IMR-90 (cell line): Measurements from ENCODE around the gene PDZD7. TPM values are rescaled to one million over a fixed set of nuclear protein-coding genes. Genes with fewer than 3 reads are reported as not detected.

ENCODE experiments used
- ATAC-seq: fragments of 200-7000 bp; cut with Tn5 transposase; 2 replicates; pipeline ENCODE4 v1.9.1; 2020; ENCODE audit warnings: low read depth, mild to moderate bottlenecking, moderate library complexity
- BruUV-seq: library from RNA; stranded (reverse); fragments of 400-500 nt; replicated peaks from 2 replicates; lab custom pipeline; 2021; lab: Mats Ljungman, UMichigan
- CTCF ChIA-PET: fragments of 300-600 bp; formaldehyde crosslinking; extraction: SDS; loops from one replicate; lab custom pipeline; 2021; ENCODE audit warnings: antibody characterized with exemption; lab: Yijun Ruan, JAX
- POLR2A ChIA-PET: fragments of 300-600 bp; sonication (Branson Sonifier 250); formaldehyde crosslinking; loops from one replicate; lab custom pipeline; 2022; ENCODE audit warnings: antibody characterized with exemption; ENCODE audit not compliant: unreplicated experiment; lab: Charles Lee
- DNase-seq: peaks from one replicate; pipeline ENCODE4 v3.0.0; 2013
- H2AFZ ChIP-seq: replicated peaks from 2 replicates; pipeline ENCODE3; 2013; ENCODE audit warnings: low read length, mild to moderate bottlenecking; ENCODE audit not compliant: poor library complexity
- H2AK5ac ChIP-seq: 2 replicates; pipeline ENCODE4 v1.6.1; 2013; ENCODE audit warnings: low read depth, low read length, inconsistent platforms
- H2AK9ac ChIP-seq: replicated peaks from 2 replicates; pipeline ENCODE3; 2013; ENCODE audit warnings: mild to moderate bottlenecking, low read depth, low read length, moderate library complexity; ENCODE audit not compliant: poor library complexity
- H2BK120ac ChIP-seq: 2 replicates; pipeline ENCODE4 v1.6.1; 2013; ENCODE audit warnings: low read depth, low read length, inconsistent platforms
- H2BK15ac ChIP-seq: 3 replicates; pipeline ENCODE4 v1.6.1; 2013; ENCODE audit warnings: low read depth, low read length, inconsistent platforms
- H2BK20ac ChIP-seq: 2 replicates; pipeline ENCODE4 v1.6.1; 2013; ENCODE audit warnings: low read depth, mild to moderate bottlenecking, inconsistent platforms, low read length, moderate library complexity
- H2BK5ac ChIP-seq: 2 replicates; pipeline ENCODE4 v1.6.1; 2013; ENCODE audit warnings: mild to moderate bottlenecking, low read depth, low read length, inconsistent platforms; ENCODE audit not compliant: poor library complexity, severe bottlenecking
- H3K14ac ChIP-seq: replicated peaks from 2 replicates; pipeline ENCODE4 v1.6.1; 2013; ENCODE audit warnings: low read depth, low read length, inconsistent platforms
- H3K18ac ChIP-seq: 2 replicates; pipeline ENCODE4 v1.6.1; 2013; ENCODE audit warnings: low read depth, low read length, control low read depth
- H3K23ac ChIP-seq: 2 replicates; pipeline ENCODE4 v1.6.1; 2013; ENCODE audit warnings: low read depth, low read length, inconsistent platforms
- H3K27ac ChIP-seq: 2 replicates; pipeline ENCODE4 v1.5.1; 2013; ENCODE audit warnings: mild to moderate bottlenecking, control low read depth, low read length; ENCODE audit not compliant: insufficient read depth
- H3K27me3 ChIP-seq: 2 replicates; pipeline ENCODE4 v1.6.1; 2013; ENCODE audit warnings: low read length; ENCODE audit not compliant: control insufficient read depth, insufficient read depth
- H3K36me3 ChIP-seq: 2 replicates; pipeline ENCODE4 v1.6.1; 2013; ENCODE audit warnings: low read length, mixed read lengths; ENCODE audit not compliant: control insufficient read depth, insufficient read depth
- H3K4ac ChIP-seq: 2 replicates; pipeline ENCODE4 v1.6.1; 2013; ENCODE audit warnings: low read depth, low read length, inconsistent platforms
- H3K4me1 ChIP-seq: 2 replicates; pipeline ENCODE4 v1.6.1; 2013; ENCODE audit warnings: low read length, mixed read lengths; ENCODE audit not compliant: control insufficient read depth, insufficient read depth
- H3K4me2 ChIP-seq: 2 replicates; pipeline ENCODE4 v1.6.1; 2013; ENCODE audit warnings: low read depth, mild to moderate bottlenecking, control low read depth, low read length, moderate library complexity
- H3K4me3 ChIP-seq: 2 replicates; pipeline ENCODE4 v1.5.1; 2013; ENCODE audit warnings: low read depth, mild to moderate bottlenecking, control low read depth, low read length, moderate library complexity; ENCODE audit not compliant: insufficient read depth
- H3K56ac ChIP-seq: 2 replicates; pipeline ENCODE4 v1.6.1; 2013; ENCODE audit warnings: low read length, inconsistent platforms; ENCODE audit not compliant: insufficient read depth; ENCODE audit errors: extremely low read depth
- H3K79me1 ChIP-seq, 2 experiments: 2 replicates each; pipeline ENCODE4 v1.6.1; 2013; ENCODE audit warnings: low read length in 2 of 2, inconsistent platforms in 1 of 2, low read depth in 1 of 2
- H3K9ac ChIP-seq: 2 replicates; pipeline ENCODE4 v1.6.1; 2013; ENCODE audit warnings: low read depth, low read length, control low read depth
- H3K9me1 ChIP-seq: 2 replicates; pipeline ENCODE4 v1.6.1; 2013; ENCODE audit warnings: low read length, inconsistent platforms; ENCODE audit not compliant: insufficient read depth
- H3K9me3 ChIP-seq: 2 replicates; pipeline ENCODE4 v1.6.1; 2013; ENCODE audit warnings: low read length; ENCODE audit not compliant: control insufficient read depth, insufficient read depth
- H4K20me1 ChIP-seq: 2 replicates; pipeline ENCODE4 v1.6.1; 2013; ENCODE audit warnings: low read length, inconsistent platforms; ENCODE audit not compliant: insufficient read depth
- H4K5ac ChIP-seq: 2 replicates; pipeline ENCODE4 v1.6.1; 2013; ENCODE audit warnings: mild to moderate bottlenecking, low read depth, low read length, control low read depth
- H4K8ac ChIP-seq, 2 experiments: 2 replicates each; pipeline ENCODE4 v1.6.1; 2013; ENCODE audit warnings: low read depth in 2 of 2, low read length in 2 of 2, control low read depth in 1 of 2, inconsistent platforms in 1 of 2
- H4K91ac ChIP-seq: 2 replicates; pipeline ENCODE4 v1.6.1; 2013; ENCODE audit warnings: low read depth, low read length, inconsistent platforms; ENCODE audit not compliant: insufficient read depth
- MAZ ChIP-seq: IDR thresholded peaks from 2 replicates; pipeline ENCODE4 v1.6.1; 2012; ENCODE audit warnings: low read depth, mild to moderate bottlenecking, low read length, improper control_type of control experiment, moderate library complexity, borderline replicate concordance
- MXI1 ChIP-seq: IDR thresholded peaks from 2 replicates; pipeline ENCODE4 v1.6.1; 2012; ENCODE audit warnings: low read depth, mild to moderate bottlenecking, low read length, moderate library complexity, borderline replicate concordance
- POLR2A ChIP-seq: IDR thresholded peaks from 2 replicates; pipeline ENCODE4 v1.6.1; 2012; ENCODE audit warnings: mild to moderate bottlenecking, low read depth, low read length
- RAD21 ChIP-seq: IDR thresholded peaks from 2 replicates; pipeline ENCODE4 v1.6.1; 2012; ENCODE audit warnings: low read length, improper control_type of control experiment
- RCOR1 ChIP-seq: IDR thresholded peaks from 2 replicates; pipeline ENCODE4 v1.6.1; 2012; ENCODE audit warnings: mild to moderate bottlenecking, low read length, improper control_type of control experiment; ENCODE audit not compliant: insufficient replicate concordance
- RFX5 ChIP-seq: IDR thresholded peaks from 2 replicates; pipeline ENCODE4 v1.8.0; 2012; ENCODE audit warnings: low read depth, mild to moderate bottlenecking, low read length, moderate library complexity
- WGBS, 2 experiments: methylation state at CpG; one replicate each; pipeline versions ENCODE4 v1.1.5 to v1.1.7; 2013; ENCODE audit warnings: missing lambda C conversion rate in 2 of 2; ENCODE audit not compliant: insufficient read length in 1 of 2; ENCODE audit errors: extremely low coverage in 2 of 2; 5-methylcytosine and 5-hydroxymethylcytosine counted together
- dilution Hi-C: fragments of 300-500 bp; cut with HindIII; formaldehyde crosslinking; loops from one replicate; pipeline ENCODE4 v1.14.3; 2018; ENCODE audit warnings: low sequenced_read_pairs; ENCODE audit not compliant: unreplicated experiment
- in situ Hi-C: fragments of 300-500 bp; cut with MboI; formaldehyde crosslinking; loops from 3 replicates; pipeline ENCODE4 v1.14.3; 2019; ENCODE audit warnings: low sequenced_read_pairs, inconsistent platforms, mixed read lengths
- intact Hi-C: fragments of 100-400 bp; cut with micrococcal nuclease; formaldehyde crosslinking; loops from 2 replicates; pipeline ENCODE4 v1.10.0; 2022
- polyA plus RNA-seq, 3 experiments: library from polyadenylated mRNA; depleted of rRNA; stranded (reverse); fragments of >200 nt; gene quantifications; 2 replicates each; pipeline ENCODE4 v1.2.3, GENCODE V29; 2012; ENCODE audit warnings: low replicate concordance in 1 of 3
- total RNA-seq: library from RNA; depleted of rRNA; stranded (reverse); fragments of >200 nt; gene quantifications from 2 replicates; pipeline ENCODE4 v1.2.3, GENCODE V29; 2012
- TF ChIP-seq, protein P1 (sequence below): conservative IDR thresholded peaks from 2 replicates; pipeline ENCODE4 v1.5.1; 2012; ENCODE audit warnings: mild to moderate bottlenecking, low read depth, low read length, improper control_type of control experiment

Gene PDZD7
- total and polyA plus RNA-seq, 2 of the 4 experiments (the other 2 are of a cell fraction) = 0.90 to 1.5 TPM

DNA sequence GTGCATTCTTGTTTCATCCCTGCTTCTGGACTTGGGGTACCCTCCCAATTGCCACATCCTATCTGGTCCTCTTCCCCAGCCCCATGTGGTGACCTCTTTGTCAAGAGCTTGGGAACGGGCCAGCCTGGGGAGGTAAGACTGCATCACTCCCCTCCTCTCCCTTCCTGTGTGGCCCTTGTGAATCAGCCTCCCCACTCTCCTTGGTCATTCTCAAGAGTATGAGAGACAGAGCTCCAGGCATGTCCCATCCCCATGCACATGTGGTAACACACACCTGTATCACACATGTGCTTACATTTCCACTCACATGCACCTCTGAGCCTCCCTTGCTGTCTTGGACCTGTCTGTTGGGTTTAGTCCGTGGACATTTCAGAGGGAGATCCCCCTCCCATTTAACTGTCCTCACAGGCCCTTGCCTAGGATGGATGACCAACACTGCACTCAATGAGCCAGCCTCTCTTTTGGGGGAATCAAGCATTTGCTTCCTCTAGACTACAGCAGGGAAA is 46.2 kb downstream of the PDZD7 start:
- no CpG with 5 or more reads among the region's 2 CpGs for WGBS, 2 experiments
- ATAC-seq (no peak), DNase-seq (no peak)
- H3K4me1 ChIP-seq = peaks cover 8% of the 10 kb centered on the region; the same call in 1 of the 2 replicates
- no peak overlapping the region for H2BK15ac ChIP-seq
- H2BK5ac ChIP-seq = no peak overlapping the region
- peaks cover 13% of the 10 kb centered on the region for H3K9me1 ChIP-seq
- no TSS peak for BruUV-seq
- no peak overlapping the region for H2AFZ ChIP-seq
- peaks cover 43 to 56% of the 10 kb centered on the region in 2 experiments for H3K79me1 ChIP-seq
- POLR2A ChIA-PET = no interaction called here
- H2AK5ac ChIP-seq = no peak overlapping the region
- no peaks in the 10 kb centered on the region for H3K27me3 ChIP-seq
- no peak overlapping the region for H3K14ac ChIP-seq
- intact Hi-C loops (no loop called here), in situ Hi-C loops (no loop called here), dilution Hi-C loops (no loop called here)
- H3K23ac ChIP-seq = no peak overlapping the region
- H3K56ac ChIP-seq = no peak overlapping the region
- no peak overlapping the region for H3K4ac ChIP-seq
- H3K9ac ChIP-seq = no peak overlapping the region
- no peaks in the 10 kb centered on the region for H3K9me3 ChIP-seq
- no peak overlapping the region for H3K27ac ChIP-seq
- CTCF ChIA-PET = no interaction called here
- 0 out of 2 replicates have a peak, but pooled peaks cover 3% of the 10 kb centered on the region for H4K20me1 ChIP-seq
- no peak overlapping the region for H4K91ac ChIP-seq
- no peak overlapping the region for H3K4me2 ChIP-seq
- peaks cover 30% of the 10 kb centered on the region for H3K36me3 ChIP-seq
- H3K4me3 ChIP-seq = no peak overlapping the region
- H2BK120ac ChIP-seq = no peak overlapping the region
- TF ChIP-seq MAZ (no peak), RAD21 (no peak), POLR2A (no peak), RFX5 (no peak), MXI1 (no peak), RCOR1 (no peak)
- TF ChIP-seq, protein P1, sequence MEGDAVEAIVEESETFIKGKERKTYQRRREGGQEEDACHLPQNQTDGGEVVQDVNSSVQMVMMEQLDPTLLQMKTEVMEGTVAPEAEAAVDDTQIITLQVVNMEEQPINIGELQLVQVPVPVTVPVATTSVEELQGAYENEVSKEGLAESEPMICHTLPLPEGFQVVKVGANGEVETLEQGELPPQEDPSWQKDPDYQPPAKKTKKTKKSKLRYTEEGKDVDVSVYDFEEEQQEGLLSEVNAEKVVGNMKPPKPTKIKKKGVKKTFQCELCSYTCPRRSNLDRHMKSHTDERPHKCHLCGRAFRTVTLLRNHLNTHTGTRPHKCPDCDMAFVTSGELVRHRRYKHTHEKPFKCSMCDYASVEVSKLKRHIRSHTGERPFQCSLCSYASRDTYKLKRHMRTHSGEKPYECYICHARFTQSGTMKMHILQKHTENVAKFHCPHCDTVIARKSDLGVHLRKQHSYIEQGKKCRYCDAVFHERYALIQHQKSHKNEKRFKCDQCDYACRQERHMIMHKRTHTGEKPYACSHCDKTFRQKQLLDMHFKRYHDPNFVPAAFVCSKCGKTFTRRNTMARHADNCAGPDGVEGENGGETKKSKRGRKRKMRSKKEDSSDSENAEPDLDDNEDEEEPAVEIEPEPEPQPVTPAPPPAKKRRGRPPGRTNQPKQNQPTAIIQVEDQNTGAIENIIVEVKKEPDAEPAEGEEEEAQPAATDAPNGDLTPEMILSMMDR = no peak
- no peak overlapping the region for H4K8ac ChIP-seq
- H4K5ac ChIP-seq = no peak overlapping the region
- no peak overlapping the region for H2BK20ac ChIP-seq
- H3K18ac ChIP-seq = no peak overlapping the region
- no peak overlapping the region for H2AK9ac ChIP-seq
